ENCODE data around the gene ZNF575.

DNA sequence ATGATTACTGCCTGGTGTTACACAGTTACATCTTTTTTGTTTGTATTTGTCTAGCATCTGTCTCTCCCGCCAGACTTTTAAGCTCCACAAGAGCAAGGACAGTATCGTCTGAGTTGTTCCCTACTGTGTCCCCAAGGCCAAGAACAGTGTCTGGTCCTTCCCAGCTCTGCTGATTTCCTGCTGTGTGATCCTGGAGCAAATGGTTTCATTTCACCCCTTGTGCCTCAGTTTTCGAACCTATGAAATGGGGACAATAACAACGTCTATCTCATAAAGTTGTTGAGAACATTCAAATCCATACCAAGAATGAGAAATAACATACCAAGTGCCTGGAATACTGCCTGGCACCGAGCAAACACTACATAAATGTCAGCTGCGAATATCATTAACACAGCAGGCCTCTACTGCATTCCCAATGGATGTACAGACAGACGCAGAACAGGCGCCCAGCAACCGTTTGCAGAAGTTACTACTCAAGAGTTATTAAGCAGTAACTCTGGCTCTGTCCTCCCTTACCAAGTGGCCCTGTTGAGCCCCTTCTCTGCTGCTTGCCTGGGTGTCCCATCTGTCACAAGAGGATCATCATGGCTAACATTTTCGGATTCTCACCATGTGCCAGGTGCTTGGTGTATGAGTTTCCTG is 30.9 kb downstream of the ZNF575 start:
- TF ChIP-seq, protein P1, sequence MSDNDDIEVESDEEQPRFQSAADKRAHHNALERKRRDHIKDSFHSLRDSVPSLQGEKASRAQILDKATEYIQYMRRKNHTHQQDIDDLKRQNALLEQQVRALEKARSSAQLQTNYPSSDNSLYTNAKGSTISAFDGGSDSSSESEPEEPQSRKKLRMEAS (IDR thresholded peaks at IDR 0.05), result no peak
- TF ChIP-seq FOXM1 (IDR thresholded peaks at IDR 0.05; ENCODE audit: borderline replicate concordance, low read depth) (no peak), RAD21 (IDR thresholded peaks at IDR 0.05; ENCODE audit: low read depth) (no peak), EGR1 (IDR thresholded peaks at IDR 0.05) (no peak), TCF12 (IDR thresholded peaks at IDR 0.05; ENCODE audit: low read depth) (no peak), CREB1 (IDR thresholded peaks at IDR 0.05; ENCODE audit: low read depth) (no peak), CEBPB (IDR thresholded peaks at IDR 0.05) (no peak)
